C4-2B (cell line): ENCODE results near the gene ACKR2.

Experiments used
- H3K27ac ChIP-seq: fragments of 450-650 bp; 2 replicates; pipeline ENCODE4 v1.5.1; 2017
- ZFX ChIP-seq: fragments of 450-650 bp; IDR thresholded peaks from 2 replicates; pipeline ENCODE4 v1.6.1; 2017
- TF ChIP-seq, protein P1 (sequence below): fragments of 450-650 bp; conservative IDR thresholded peaks from 2 replicates; pipeline ENCODE4 v1.5.1; 2017; ENCODE audit warnings: mild to moderate bottlenecking

The ACKR2 gene

DNA sequence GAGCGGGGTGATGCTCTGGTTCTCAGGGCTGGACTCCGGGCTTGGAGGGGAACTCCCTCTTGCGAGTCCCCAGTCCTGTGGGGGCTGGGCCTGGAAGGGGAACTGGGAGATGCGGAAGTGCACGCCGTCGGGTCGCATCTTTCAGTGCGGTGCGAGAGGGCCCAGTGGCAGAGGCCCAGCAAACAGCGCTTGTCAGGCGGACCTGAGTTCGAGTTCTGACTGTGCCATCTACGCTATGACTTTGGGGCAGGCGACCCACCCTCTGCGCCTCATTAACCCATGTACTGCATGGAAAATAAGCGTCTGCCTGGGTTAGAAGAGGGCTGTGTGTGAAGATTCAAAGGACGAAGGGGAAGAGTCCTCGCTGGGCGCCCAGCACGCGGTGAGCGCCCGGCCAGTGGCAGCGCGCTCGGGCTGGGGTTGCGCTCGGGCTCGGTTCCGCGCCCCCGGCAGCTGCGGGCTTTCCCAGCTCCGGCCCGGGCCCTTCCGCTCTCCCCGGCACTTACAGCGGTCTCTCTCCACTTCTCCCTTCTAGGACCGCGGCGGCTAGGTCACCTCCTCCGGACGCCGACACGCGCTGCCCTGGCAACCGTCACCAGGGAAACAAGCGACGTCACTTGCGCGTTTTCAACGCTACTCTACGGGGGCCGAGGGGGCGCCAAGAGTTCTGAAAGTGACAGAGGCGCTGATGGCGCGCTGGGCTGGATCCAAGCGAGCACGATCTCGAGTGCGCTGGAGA, 36.4 kb upstream of the ACKR2 start, which contains the start of gene CCDC13:
CCDC13 (minus strand) TSS at position 584 of the 739 bp plus-strand sequence. CDS start 14,908 bp downstream, outside the sequence.
- H3K27ac ChIP-seq: no peak within 1 kb of the TSS

DNA sequence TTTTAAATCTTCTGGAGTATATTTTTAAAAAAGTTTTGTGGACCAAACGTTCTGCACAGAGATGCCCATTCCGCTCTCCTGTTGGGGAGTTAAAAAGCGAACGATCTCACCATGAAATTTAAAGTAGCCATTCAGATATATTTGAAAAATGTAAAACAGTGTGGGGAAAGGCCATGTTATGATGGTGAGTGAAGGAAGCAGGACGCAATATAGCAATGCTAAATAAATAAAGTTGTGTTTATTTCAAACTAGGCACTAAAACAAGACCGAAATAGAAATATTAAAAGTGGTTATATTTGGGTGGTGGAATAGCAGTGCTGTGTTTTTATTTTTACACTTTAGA, 35.9 kb upstream of the ACKR2 start:
- H3K27ac ChIP-seq: no peak overlapping the region
- TF ChIP-seq, protein P1, sequence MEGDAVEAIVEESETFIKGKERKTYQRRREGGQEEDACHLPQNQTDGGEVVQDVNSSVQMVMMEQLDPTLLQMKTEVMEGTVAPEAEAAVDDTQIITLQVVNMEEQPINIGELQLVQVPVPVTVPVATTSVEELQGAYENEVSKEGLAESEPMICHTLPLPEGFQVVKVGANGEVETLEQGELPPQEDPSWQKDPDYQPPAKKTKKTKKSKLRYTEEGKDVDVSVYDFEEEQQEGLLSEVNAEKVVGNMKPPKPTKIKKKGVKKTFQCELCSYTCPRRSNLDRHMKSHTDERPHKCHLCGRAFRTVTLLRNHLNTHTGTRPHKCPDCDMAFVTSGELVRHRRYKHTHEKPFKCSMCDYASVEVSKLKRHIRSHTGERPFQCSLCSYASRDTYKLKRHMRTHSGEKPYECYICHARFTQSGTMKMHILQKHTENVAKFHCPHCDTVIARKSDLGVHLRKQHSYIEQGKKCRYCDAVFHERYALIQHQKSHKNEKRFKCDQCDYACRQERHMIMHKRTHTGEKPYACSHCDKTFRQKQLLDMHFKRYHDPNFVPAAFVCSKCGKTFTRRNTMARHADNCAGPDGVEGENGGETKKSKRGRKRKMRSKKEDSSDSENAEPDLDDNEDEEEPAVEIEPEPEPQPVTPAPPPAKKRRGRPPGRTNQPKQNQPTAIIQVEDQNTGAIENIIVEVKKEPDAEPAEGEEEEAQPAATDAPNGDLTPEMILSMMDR: no peak
- TF ChIP-seq ZFX: no peak

More for the DNA sequence above, 36.4 kb upstream of the ACKR2 start, which contains the start of gene CCDC13:
- no peak for TF ChIP-seq ZFX
- TF ChIP-seq, protein P1: no peak

DNA sequence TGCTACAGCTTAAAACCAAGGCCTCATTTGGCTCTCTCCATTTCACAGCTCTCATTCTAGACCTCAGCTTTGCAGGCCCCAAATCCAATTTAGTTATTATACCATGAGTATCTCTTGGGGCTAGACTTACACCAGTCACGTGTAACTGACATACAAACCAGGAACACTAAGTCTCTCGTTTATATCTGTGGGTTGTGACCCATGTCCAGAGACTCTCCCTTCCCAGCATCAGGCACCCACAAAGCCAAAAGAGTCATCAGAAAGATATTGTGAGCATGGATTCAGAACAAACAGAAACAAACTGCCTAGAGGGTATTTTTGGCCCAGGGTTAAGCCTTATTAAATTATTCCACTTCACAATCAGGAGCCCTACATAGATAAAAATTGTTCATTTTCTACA, 30.6 kb upstream of the ACKR2 start:
- no peak for TF ChIP-seq ZFX
- TF ChIP-seq, protein P1: no peak
- peak overlapping the region; percentile 43 for H3K27ac ChIP-seq

DNA sequence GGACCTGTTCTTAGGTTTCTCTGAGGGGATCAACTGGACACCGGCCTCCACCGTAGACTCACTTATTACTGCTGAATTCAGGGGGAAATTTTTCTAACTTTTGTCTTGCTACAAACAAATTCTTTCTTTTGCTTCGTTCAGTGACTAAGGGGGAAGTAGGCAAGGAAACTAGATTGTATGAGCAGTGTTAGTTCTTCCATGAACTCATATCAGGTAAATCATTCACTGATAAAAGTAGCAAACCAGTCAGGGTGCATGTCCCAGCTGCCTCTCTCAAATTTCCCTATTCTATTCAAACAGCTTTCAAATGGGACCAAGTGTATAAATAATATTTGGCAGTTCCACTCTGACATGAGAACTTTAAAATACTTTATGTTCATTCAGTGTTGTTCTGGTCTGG, 28.8 kb upstream of the ACKR2 start:
- TF ChIP-seq, protein P1: no peak
- no peak for TF ChIP-seq ZFX

DNA sequence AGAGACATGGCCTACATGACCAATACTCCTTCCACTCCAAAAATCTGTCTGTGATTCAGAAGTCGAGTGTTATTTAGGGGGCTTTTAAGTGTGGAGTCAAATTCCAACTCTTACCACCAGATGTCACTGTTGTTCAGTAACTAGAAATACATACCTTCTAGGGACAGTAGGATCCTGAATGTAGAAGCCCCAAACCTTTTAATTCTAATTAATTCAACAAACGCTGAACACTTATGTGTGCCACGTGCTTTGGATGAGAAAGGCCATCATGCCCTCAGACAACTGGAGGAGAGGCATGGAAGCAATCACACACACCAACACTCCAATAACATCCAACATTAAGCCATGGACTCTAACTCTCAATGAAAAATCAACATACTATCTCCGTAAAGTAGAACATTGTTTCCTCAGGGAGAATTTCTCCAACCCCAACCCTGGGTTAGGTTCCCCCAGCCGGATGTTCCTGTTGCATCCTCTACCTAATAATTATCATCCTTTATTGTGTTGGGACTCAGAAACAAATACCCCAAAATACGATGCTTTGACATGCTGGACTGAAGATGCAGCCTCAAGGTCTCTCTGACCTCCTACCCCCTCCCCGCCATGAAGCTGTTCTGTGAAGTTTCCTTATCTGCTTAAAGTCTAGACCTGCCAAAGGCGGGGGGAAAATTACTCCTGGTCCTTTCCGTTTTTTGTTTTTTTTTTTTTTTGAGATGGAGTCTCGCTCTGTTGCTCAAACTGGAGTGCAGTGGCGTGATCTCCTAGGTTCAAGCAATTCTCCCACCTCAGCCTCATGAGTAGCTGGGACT, 28.1 kb upstream of the ACKR2 start:
- no peak overlapping the region for H3K27ac ChIP-seq
- no peak for TF ChIP-seq ZFX
- TF ChIP-seq, protein P1: peak; percentile 81

More for the DNA sequence above, 28.8 kb upstream of the ACKR2 start:
- no peak overlapping the region for H3K27ac ChIP-seq

DNA sequence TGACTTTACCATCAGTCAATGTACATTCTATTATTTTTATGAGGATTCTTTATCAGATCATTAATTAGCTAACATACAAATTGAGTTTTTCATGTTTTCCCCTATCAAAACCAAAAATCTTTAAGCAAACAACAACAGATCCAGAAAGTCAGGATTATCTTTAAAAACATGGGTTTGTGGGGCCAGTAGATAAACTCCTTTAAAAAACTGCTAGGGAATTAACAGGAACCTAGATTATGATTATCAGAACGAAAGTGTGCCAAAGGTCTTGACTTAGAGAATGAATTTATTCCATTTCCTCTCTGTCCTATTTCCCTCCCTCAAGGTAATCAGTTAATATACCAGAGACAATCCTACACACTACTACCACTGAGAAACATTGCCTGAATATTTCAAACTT, 23.0 kb upstream of the ACKR2 start:
- TF ChIP-seq ZFX: no peak
- TF ChIP-seq, protein P1: no peak
- no peak overlapping the region for H3K27ac ChIP-seq

DNA sequence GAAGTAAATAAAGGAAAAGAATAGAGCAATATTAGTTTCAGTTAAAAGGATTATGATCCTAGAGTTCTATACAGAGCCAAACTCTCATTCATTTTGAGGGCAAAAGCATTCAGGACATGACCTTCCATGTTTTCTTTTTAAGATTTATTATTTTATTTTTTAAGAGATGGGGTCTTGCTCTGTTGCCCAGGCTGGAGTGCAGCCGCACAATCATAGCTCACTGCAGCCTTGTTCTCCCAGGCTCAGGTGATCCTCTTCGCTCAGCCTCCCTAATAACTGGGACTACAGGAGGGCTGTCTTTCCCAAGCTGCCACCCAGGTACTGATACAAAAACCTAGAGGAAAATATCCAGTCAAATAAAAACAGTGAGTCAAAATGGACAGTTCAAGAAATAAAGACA, 22.6 kb upstream of the ACKR2 start:
- H3K27ac ChIP-seq: no peak overlapping the region
- no peak for TF ChIP-seq ZFX
- TF ChIP-seq, protein P1: no peak
